Endometrial microvascular endothelial cells (primary cell): ENCODE data around the gene BCL6B. TPM values are rescaled to one million over a fixed set of nuclear protein-coding genes. Genes with fewer than 3 reads are reported as not detected.
"Not testable (repeated sequence)": the region's sequence is repeated elsewhere in the genome, so short reads cannot be mapped to it uniquely, and the experiment has no call there.

Source experiments
- in situ Hi-C: cut with HindIII; loops from 2 replicates; pipeline ENCODE4 v1.10.0; 2017; ENCODE audit warnings: low sequenced_read_pairs, low pct_unique_long_range_greater_than_20kb; ENCODE audit errors: inconsistent ontology term
- total RNA-seq: library from RNA; depleted of rRNA; stranded (reverse); fragments of >200 nt; gene quantifications from one replicate; pipeline ENCODE4 v1.2.3, GENCODE V29; 2015; ENCODE audit errors: inconsistent ontology term

Gene BCL6B, protein sequence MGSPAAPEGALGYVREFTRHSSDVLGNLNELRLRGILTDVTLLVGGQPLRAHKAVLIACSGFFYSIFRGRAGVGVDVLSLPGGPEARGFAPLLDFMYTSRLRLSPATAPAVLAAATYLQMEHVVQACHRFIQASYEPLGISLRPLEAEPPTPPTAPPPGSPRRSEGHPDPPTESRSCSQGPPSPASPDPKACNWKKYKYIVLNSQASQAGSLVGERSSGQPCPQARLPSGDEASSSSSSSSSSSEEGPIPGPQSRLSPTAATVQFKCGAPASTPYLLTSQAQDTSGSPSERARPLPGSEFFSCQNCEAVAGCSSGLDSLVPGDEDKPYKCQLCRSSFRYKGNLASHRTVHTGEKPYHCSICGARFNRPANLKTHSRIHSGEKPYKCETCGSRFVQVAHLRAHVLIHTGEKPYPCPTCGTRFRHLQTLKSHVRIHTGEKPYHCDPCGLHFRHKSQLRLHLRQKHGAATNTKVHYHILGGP
- 67.7 TPM for total RNA-seq

DNA sequence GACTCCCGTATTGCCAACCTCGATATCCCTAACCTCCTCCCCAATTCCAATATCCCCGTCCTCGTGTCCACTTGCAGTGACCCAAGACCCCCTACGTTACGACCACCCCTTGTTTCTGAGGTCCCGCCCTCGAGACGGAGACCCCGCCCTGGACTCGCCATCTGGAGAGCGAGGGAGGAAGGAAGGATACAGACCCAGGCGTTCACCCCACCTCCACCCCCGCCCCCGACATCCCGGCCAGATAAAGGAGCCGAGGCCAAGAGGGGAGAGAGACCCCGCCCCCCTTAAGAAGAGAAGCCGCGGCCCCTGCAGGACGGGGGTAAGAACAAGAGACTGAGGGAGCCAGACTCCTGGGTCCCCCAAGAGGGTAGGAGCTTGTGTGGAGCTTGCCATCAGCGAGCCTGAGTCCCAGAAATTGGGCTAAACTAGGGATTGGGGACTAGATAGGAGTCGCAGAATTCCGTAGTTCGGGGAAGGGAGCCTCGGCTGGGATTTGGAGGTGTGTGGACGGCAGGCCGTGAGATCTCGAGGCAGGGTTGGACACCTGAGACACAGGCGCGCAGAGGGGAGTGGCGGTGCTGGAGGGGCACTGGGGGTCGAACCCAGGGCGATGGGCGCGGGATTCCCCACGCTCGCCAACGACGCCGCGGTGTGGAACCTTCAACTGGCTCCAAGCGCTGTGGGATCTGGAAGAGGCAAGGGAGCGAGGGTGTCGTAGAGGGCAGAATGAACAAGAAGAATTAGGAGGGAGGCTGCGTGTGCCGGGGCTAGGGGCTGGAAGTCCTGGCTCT lies at the start of gene BCL6B:
TSS of gene BCL6B (plus strand) at position 270 of the 791 bp plus-strand sequence. CDS start 622 bp downstream, outside the sequence.
- in situ Hi-C loops: loop anchor here (25.0 kb wide), 1 partner anchor 111 kb away; no protein-coding TSS in a partner anchor

DNA sequence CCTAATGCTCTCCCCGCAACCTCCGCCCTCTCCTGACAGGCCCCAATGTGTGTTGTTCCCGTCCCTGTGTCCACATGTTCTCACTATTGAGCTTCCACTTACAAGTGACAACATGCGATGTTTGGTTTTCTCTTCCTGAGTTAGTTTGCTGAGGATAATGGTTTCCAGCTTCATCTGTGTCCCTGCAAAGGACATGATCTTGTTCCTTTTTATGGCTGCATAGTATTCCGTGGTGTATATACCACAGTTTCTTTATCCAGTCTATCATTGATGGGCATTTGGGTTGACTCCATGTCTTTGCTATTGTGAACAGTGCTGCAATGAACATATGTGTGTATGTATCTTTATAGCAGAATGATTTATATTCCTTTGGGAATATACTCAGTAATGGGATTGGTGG lies 43.4 kb upstream of the BCL6B start:
- in situ Hi-C loops: not testable (repeated sequence)

DNA sequence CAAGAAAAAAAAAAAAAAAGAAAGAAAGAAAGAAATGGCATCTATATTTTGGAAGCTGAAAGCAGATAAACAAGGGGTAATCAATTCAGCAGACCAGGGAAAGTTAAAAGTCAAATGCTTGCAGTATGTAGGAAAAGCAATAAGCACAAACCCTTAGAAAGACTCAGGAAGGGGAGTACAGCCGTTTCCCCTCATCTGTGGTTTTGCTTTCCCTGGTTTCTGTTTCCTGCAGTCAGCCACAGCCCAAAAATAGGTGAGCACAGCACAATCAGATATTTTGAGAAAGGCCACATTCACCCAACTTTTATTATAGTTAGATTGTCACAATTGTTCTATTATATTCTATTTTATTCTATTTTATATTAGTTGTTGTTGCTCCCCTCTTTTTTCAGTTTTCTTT lies 41.4 kb upstream of the BCL6B start:
- in situ Hi-C loops: no loop called here

DNA sequence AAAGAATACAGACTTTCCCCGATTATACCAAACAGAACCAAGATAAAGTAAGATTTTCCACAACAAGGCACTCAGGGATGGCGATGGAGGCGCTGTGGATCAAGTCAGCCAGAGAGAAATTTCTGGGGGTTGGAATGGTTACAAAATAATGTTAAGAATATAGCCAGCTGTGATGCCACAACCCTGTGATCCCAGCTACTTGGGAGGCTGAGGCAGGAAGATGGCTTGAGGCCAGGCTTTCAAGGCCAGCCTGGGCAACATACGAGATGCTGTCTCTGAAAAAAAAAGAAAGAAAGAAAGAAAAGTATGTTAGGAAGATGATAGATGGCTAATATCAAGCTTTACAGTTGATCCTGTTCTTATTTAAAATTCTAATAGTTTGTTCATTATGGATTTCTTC lies 37.6 kb upstream of the BCL6B start:
- in situ Hi-C loops: no loop called here

DNA sequence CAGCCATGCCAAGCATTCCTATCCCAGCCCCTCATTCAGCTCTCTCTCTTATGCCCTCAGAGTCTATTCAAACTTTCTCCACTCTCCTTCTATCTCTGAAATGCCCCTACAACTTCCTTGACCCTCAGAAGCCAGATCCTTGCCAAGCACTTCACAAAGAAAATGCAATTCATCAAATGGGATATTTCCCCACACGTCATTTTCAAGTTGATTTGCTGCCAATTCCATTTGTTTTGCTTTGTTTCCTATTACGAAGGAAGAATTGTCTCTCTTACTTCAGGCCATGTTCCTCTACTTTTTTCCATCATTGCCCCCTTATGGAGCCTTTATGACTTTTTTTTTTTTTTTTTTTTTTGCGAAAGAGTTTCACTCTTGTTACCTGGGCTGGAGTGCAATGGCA lies 36.2 kb upstream of the BCL6B start:
- in situ Hi-C loops: no loop called here

DNA sequence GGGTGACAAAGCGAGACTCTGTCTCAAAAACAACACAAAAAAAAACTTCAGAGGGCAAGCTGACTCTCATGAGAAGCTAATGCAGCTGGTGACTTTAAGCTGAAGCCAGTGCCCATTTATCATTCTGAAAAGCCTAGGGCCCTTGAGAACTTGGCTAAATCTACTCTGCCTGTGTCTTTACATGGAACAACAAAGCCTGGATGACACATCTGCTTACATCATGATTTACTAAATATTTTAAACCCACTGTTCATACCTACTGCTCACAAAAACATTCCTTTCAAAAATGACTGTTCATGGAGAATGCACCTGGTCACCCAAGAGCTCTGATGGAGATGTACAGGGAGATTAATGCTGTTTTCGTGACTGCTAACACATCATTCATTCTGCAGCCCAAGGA lies 33.1 kb upstream of the BCL6B start:
- in situ Hi-C loops: no loop called here

DNA sequence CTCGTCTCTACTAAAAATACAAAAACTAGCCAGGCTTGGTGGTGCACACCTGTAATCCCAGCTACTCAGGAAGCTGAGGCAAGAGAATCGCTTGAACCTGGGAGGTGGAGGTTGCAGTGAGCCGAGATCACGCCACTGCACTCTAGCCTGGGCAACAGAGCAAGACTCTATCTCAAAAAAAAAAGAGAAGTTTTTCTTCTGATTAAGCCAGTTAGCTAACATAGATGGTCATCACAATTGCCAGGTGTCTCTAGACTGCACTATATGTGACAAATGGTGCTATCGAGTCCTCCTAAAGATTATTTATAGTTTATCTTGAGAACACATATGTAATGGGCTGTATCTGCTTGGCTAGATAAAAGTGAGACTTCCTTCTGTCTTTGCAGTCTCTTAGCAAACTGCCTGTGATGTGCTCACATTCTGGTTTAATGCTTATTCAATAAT lies 29.2 kb upstream of the BCL6B start:
- in situ Hi-C loops: not testable (repeated sequence)

DNA sequence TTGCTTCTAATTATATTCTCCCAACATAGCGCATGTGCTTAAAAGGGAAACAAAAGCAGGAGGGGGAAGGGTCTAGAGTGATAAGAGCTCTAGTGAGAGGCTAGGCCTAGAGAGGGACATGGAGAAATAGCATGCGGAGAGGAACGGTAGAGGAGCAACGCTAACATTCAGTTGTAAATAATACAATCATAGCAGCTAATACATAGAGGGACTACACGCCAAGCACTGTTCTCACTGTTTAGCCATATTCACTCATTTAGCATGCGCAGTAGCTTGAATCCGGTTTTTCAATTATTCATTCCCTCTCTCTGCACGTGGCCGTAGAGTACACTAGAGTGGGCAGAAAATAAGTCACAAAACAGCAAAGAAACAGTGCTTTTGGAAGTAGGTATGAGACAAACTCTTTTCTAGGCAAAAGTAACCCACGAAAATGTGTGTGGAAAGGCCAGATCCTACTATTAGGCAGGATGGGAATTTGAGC lies 28.7 kb upstream of the BCL6B start:
- in situ Hi-C loops: no loop called here

DNA sequence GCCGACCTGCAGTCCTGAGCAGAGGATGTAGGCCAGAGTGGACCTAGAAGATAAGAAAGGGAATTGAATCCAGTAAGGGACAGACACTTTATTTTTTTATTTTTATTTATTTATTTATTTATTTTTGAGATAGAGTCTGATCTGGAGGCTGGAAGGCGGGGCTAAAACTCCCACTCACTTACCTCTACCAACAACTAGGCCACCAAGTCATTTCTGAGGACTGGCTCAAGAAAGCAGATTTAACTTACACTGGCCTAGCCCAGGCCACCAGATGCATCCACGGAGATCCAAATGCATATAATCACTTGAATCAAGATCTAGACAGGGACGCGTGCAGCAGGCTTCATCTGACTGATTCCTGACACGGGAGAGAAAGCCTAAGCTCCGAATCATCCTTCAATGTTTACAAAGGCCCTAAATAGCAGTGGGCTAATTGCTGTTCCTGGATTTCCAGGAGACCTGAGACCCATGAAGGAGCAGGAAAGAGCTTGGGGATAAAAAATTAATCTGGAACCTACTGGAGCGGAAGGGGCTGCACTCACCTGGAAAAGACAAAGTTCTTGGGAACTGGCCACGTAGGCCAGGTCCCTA lies 28.1 kb upstream of the BCL6B start:
- in situ Hi-C loops: no loop called here

DNA sequence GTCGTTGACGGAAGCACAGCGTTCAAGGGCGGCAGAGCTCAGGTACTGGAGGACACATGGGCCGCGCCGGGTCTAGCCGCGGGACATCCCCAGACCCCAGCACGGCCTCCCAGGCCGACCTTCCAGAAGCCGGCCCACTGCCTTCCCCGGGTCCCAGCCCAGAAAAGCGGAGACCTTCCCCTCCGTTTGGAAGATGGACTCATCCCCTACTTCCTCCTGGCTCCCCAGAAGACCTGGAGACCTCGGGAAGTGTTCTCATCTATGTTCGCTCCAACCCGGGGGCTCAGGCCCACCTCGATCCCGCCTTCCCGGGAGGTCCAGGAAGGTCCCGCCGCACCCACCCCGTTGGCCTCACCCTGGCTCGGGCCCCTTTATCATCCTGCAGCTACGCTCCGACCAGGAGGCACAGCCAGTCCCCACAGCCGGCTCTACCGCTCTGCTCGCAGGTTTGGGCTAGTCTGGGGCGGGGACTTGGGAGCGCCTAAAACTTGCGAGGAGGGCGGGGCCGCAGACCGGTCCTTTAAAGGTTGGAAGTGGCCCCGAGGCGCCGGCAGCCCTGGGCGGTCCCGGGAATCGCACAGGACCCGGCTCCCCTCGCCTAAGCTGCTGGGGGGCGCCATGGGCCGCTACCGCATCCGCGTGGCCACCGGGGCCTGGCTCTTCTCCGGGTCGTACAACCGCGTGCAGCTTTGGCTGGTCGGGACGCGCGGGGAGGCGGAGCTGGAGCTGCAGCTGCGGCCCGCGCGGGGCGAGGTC lies 27.2 kb upstream of the BCL6B start, which contains the start of gene ALOX12:
TSS of gene ALOX12 (plus strand) at position 550 of the 756 bp plus-strand sequence. CDS start at position 619, 69 bp downstream.
- in situ Hi-C loops: no loop called here

DNA sequence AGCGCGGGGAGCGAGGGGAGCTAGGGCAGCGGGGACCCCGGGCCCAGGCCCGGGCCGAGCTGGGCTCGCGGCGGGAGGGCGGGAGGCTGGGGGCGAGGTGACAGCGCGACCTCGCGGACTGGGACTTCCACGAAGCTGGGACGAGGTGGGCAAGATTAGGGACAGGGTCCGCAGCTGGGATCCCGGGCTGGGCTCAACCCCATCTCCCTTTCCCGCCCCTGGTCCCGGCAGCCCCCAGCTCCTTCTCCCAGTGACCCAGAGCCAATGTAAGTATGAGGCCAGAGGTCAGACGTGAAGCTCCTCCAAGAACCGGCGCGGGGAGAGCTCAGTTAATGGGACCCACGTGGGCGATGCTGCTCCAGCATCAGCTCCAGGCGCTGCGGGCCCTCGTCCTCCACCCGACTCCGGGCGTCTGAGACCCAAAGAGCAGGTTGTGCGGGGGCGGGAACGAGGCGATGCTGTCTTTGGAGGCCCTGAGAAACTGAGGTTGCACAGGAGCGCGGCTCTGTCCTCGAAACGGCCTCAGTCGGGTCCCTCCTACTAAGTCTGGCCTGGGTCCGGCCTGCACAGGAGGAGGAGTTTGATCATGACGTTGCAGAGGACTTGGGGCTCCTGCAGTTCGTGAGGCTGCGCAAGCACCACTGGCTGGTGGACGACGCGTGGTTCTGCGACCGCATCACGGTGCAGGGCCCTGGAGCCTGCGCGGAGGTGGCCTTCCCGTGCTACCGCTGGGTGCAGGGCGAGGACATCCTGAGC lies 26.4 kb upstream of the BCL6B start:
- in situ Hi-C loops: no loop called here

DNA sequence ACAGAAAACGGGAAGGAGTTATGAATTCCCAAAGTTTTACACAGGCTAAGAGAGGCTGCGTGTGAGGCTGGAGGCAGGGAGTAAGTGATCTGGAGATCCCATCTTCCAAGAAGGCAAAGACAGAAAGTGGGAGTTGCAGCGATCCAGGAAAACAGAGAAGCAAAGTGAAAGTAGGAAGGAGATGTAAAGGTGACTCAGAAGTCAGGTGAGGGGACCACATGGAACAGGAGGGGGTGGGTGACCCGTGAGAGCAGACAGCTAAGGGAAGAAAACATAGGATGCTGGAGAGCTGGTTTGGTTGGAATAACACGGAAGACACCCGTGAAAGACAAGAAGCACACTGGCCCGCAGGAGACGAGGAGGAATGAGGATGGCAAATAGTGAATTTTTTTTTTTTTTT lies 25.7 kb upstream of the BCL6B start:
- in situ Hi-C loops: no loop called here

DNA sequence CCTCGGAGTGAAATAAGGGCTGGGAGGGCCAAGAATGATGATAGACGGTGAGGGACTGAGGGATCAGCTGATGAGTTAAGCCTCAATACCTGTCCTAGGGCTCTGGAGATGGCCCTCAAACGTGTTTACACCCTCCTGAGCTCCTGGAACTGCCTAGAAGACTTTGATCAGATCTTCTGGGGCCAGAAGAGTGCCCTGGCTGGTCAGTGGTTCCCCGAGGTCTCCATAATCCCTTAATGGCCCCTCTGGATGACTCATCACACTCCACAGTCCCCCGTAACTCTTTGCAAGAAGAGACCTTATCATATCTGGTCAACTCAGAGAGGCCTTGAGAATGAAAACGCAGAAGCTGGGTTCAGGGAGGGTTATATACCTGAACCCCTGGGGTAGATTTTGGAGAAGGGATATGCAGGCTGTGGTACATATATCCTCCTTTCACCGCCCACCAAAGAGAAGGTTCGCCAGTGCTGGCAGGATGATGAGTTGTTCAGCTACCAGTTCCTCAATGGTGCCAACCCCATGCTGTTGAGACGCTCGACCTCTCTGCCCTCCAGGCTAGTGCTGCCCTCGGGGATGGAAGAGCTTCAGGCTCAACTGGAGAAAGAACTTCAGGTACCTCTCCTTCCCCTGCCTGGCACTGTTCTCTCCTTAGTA lies 23.9 kb upstream of the BCL6B start:
- in situ Hi-C loops: no loop called here

DNA sequence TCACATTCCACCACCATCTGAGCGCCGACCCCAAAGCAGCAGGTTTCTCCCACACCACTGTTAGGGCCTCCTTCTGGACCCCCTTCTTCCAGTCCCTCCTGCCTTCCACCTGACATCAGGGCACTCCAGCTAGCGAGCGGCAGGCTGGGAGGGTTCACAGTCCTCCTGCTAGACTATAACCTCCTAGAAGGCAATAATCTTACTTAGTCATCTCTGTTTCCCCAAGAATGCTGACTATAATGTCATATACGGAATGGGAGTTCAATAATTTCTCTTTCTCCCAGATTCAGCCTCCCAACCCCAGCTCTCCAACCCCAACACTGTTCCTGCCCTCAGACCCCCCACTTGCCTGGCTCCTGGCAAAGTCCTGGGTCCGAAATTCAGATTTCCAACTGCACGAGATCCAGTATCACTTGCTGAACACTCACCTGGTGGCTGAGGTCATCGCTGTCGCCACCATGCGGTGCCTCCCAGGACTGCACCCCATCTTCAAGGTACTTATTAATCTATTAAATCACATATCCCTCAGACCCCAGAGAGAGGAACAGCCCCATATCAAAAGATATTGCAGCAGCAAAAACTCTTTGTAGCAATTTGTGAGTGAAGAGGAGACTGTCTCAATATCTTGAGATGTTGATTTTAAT lies 21.4 kb upstream of the BCL6B start:
- in situ Hi-C loops: loop anchor here (25.0 kb wide), 1 partner anchor 89 kb away; no protein-coding TSS in a partner anchor

DNA sequence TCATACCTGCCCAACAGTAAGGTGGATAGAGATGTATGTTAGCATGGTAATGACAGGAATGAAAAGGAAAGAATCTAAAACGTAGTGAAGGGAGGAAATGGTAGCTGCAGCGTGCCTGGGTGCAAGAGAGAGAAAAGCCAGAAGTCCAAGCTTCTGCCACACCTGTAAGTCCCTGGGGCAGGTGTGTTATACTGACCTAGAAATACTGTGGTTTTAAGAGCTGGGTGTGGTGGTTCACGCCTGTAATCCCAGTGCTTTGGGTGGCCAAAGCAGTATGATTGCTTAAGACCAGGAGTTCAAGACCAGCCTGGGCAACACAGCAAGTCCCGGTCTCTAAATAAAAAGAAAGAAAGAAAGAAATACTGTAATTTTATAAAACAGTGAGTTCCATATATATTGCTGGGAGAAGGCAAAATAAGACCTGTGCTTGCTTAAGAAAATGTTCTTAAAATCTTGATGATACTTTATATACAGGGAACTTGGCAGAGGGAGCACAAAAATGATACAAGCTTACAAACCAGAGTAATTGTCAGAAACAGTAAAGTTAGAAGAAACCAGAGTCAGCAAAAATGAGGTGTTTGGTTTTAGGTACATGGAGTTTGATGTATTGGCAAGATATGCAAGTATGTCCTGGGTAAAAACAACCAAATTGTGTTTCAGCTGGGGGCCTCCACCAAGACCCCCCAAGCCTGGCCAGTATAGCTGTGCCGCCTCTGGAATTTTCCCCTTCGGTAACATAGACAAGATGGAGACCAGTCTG lies 20.4 kb upstream of the BCL6B start:
- in situ Hi-C loops: loop anchor here (25.0 kb wide), 1 partner anchor 90 kb away; no protein-coding TSS in a partner anchor

DNA sequence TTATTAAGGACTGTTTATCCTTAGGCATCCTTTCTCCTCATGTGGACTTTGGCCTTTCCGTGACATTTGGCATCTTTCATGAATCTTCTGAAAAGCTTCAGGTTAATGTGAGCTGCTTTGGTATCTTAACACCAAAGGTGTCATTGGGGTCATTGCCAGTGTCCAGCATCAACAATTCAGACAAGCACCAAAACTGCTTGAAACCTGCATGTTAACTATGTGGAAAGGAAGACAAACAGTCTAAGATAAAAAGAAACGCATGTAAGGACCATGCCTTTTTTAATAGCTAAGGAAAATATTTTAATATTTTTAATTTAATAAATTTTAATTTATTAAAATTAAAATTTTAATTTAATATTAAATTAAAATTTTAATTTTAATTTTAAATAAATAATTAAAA lies 19.1 kb upstream of the BCL6B start:
- in situ Hi-C loops: loop anchor here (25.0 kb wide), 1 partner anchor 91 kb away; no protein-coding TSS in a partner anchor
